GM06990 (cell line): ENCODE results near the gene HMG20B.
"Not testable (repeated sequence)": the region's sequence is repeated elsewhere in the genome, so short reads cannot be mapped to it uniquely, and the experiment has no call there.

ENCODE experiments used
- DNase-seq: peaks from one replicate; pipeline ENCODE4 v3.0.0-alpha.2; 2011; ENCODE audit not compliant: insufficient read length; ENCODE audit errors: extremely low read depth
- H3K27me3 ChIP-seq: replicated peaks from 2 replicates; pipeline ENCODE4 v1.6.0; 2011; ENCODE audit warnings: low read length; ENCODE audit not compliant: control insufficient read depth, insufficient read depth
- H3K36me3 ChIP-seq: 2 replicates; pipeline ENCODE4 v1.5.1; 2011; ENCODE audit warnings: low read length; ENCODE audit not compliant: control insufficient read depth, insufficient read depth
- H3K4me3 ChIP-seq: replicated peaks from 2 replicates; pipeline ENCODE4 v1.5.1; 2011; ENCODE audit warnings: low read depth, mild to moderate bottlenecking, control low read depth, low read length
- TF ChIP-seq, protein P1 (sequence below): IDR thresholded peaks from 2 replicates; pipeline ENCODE4 v1.5.1; 2011; ENCODE audit warnings: low read length, control low read depth, mild to moderate bottlenecking, inconsistent platforms; ENCODE audit not compliant: insufficient read depth, poor library complexity, severe bottlenecking

The HMG20B gene

GRCh38 chr19:3575949-3576673 is 3.4 kb downstream of the HMG20B start:
- peaks cover 5% of the 10 kb centered on the region for H3K36me3 ChIP-seq
- TF ChIP-seq, protein P1, sequence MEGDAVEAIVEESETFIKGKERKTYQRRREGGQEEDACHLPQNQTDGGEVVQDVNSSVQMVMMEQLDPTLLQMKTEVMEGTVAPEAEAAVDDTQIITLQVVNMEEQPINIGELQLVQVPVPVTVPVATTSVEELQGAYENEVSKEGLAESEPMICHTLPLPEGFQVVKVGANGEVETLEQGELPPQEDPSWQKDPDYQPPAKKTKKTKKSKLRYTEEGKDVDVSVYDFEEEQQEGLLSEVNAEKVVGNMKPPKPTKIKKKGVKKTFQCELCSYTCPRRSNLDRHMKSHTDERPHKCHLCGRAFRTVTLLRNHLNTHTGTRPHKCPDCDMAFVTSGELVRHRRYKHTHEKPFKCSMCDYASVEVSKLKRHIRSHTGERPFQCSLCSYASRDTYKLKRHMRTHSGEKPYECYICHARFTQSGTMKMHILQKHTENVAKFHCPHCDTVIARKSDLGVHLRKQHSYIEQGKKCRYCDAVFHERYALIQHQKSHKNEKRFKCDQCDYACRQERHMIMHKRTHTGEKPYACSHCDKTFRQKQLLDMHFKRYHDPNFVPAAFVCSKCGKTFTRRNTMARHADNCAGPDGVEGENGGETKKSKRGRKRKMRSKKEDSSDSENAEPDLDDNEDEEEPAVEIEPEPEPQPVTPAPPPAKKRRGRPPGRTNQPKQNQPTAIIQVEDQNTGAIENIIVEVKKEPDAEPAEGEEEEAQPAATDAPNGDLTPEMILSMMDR, result no peak
- DNase-seq, result no peak
- H3K27me3 ChIP-seq, result no peaks in the 10 kb centered on the region
- no peak overlapping the region; the same call in 1 of the 2 replicates for H3K4me3 ChIP-seq

DNA sequence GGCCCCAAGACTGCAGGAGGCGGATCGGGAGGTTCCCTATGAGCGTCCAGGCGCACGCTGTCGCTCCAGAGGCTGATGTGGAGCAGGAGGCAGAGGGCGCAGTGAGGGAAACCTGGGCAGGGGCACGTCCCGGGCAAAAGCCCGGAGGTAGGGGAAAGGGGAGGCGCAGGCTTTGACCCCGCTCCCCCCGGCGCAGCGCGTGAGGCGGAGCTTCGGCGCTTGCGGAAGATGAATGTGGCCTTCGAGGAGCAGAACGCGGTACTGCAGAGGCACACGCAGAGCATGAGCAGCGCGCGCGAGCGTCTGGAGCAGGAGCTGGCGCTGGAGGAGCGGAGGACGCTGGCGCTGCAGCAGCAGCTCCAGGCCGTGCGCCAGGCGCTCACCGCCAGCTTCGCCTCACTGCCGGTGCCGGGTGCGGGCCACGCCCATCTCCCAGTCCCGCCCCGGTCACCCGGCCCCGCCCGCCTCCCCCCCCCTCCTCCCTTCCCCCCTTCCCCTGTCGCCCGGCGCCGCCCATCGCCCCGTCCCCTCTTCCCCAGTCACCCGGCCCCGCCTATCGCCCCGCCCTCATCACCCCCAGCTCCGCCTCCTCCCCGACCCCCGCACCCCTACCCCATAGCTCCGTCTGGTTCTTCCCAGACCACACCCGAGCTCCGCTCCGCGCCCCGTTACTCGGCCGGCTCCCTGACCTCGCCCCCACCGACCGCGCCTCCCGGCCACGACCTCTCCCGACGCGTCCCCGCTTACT is 4.1 kb downstream of the HMG20B start:
- no peak overlapping the region; the same call in 1 of the 2 replicates for H3K4me3 ChIP-seq
- no peaks in the 10 kb centered on the region for H3K27me3 ChIP-seq
- TF ChIP-seq, protein P1, result no peak
- DNase-seq, result no peak
- H3K36me3 ChIP-seq, result peaks cover 5% of the 10 kb centered on the region

DNA sequence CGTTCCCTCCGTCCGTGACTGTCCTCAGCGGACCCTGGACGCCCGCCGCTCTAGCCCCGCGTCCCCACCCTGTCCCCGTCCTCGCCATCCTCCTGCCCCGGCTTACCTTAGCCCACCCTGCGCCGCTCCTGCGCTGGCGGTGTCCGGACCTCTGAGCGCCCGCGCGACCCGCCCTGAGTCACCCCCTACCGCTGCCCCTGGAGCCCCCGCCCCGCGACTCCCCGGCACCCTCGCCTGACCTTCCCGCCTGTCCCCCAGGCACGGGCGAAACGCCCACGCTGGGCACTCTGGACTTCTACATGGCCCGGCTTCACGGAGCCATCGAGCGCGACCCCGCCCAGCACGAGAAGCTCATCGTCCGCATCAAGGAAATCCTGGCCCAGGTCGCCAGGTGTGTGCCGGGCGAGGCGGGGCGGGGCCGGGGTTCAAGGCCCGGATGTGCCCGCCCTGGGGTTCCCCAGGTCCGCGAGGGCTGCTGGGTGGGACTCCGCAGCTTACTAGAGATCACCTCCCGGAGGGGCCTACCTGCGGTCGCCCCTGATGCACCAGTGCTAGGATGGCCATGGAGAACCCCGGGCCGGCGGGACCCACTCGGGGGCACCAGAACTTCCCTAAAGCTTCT is 5.1 kb downstream of the HMG20B start:
- no peak for DNase-seq
- Histone ChIP-seq H3K27me3 (no peaks in the 10 kb centered on the region), H3K4me3 (no peak overlapping the region), H3K36me3 (peaks cover 5% of the 10 kb centered on the region)
- TF ChIP-seq, protein P1, result no peak

DNA sequence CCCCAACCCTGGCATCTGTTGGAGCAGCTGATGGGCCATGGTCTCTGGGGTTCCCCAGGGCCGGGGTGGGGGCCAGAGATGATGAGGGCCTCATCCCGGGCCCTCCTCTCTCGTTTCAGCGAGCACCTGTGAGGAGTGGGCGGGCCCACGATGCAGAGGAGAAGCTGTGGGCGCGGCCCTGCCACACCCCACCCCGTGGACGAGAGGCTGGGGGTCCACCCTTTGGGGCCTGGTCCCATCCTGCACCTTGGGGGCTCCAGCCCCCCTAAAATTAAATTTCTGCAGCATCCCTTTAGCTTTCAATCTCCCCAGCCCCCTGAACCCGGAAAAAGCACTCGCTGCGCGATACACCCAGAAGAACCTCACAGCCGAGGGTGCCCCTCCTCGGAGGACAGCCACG is 5.6 kb downstream of the HMG20B start:
- no peak for DNase-seq
- peaks cover 5% of the 10 kb centered on the region for H3K36me3 ChIP-seq
- H3K27me3 ChIP-seq, result no peaks in the 10 kb centered on the region
- TF ChIP-seq, protein P1, result no peak
- no peak overlapping the region for H3K4me3 ChIP-seq

DNA sequence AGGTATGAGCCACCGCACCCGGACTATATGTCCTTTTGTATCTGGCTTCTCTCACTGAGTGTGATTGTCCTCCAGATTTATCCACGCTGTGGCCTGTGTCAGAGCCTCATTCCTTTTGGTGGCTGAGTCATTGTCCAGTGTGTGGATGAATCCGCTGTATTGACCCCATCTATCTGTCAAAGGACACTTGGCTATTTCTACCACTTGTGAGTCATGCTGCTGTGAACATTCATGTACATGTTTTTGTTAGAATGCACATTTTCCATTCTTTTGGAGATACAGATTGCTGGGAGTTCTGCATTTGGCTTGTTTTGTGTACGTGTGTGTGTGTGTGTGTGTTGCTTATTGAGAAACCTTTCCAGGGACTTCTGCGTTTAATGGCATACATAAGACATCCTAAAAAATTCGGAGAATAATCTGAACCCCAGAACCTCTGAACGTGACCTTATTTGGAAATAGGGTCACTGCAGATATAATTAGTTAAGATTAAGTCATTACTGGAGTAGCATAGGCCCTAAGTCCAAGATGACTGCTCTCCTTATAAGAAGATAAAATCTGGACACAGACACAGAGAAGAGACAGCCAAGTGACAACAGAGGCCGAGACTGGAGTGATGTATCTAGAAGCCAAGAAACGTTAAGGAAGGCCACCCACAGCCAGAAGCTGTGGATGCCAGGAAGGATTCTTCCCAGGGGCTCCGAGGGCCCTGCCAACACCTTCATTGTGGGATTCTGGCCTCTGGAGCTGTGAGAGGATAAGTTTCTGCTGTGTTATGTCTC is 7.6 kb downstream of the HMG20B start:
- Histone ChIP-seq H3K36me3 (peaks cover 5% of the 10 kb centered on the region), H3K27me3 (no peaks in the 10 kb centered on the region), H3K4me3 (no peak overlapping the region)
- TF ChIP-seq, protein P1, result no peak
- no peak for DNase-seq

DNA sequence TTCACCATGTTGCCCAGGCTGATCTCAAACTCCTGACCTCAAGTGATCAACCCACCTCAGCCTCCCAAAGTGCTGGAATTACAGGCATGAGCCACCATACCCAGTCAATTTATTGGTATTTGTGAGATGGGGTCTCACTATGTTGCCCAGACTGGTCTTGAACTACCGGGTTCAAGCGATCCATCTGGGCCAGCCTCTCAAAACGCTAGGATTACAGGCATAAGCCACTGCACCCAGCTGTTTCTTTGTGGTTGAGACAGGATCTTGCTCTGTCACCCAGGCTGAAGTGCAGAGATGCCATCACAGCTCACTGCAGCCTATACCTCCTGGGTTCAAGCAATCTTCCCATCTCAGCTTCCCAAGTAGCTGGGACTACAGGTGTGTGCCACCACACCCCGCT is 9.0 kb downstream of the HMG20B start:
- H3K36me3 ChIP-seq, H3K27me3 ChIP-seq, DNase-seq, H3K4me3 ChIP-seq: not testable (repeated sequence)

DNA sequence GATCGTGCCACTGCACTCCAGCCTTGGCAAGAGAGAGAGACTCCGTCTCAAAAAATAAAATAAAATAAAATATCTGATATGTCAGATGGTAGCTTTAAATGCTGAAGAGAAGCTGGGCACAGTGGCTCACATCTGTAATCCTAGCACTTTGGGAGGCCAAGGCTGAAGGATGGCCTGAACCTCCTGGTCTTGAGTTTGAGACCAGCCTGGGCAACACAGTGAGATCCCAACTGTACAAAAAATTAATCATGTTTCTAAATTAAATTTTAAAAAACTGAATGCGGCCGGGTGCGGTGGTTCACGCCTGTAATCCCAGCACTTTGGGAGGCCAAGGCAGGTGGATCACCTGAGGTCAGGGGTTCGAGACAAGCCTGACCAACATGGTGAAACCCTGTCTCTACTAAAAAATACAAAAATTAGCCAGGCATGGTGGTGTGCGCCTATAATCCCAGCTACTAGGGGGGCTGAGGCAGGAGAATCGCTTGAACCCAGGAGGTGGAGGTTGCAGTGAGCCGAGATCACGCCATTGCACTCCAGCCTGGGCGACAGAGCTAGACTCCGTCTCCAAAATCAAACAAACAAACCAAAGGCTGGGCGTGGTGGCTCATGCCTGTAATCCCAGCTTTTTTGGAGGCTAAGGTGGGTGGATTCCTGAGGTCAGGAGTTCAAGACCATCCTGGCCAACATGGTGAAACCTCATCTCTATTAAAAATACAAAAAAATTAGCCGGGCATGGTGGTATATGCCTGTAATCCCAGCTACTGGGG is 11.5 kb downstream of the HMG20B start:
- H3K27me3 ChIP-seq, H3K36me3 ChIP-seq, H3K4me3 ChIP-seq, DNase-seq: not testable (repeated sequence)
